Left ventricle myocardium inferior (tissue), 1 donor: ENCODE measurements around the gene RLIM. TPM values are rescaled to one million over a fixed set of nuclear protein-coding genes. Genes with fewer than 3 reads are reported as not detected.

Source experiments
- DNase-seq: peaks from one replicate; pipeline ENCODE4 v3.0.0-alpha.2; 2020
- H3K27ac ChIP-seq: fragments of 200-600 bp; replicated peaks from 2 replicates; pipeline ENCODE4 v1.8.0; 2021
- H3K27me3 ChIP-seq: fragments of 200-600 bp; 2 replicates; pipeline ENCODE4 v1.8.0; 2021; ENCODE audit warnings: low read depth
- H3K36me3 ChIP-seq: fragments of 200-600 bp; 2 replicates; pipeline ENCODE4 v1.8.0; 2021
- H3K4me1 ChIP-seq: fragments of 200-600 bp; 2 replicates; pipeline ENCODE4 v1.8.0; 2021
- H3K4me3 ChIP-seq: fragments of 200-600 bp; 2 replicates; pipeline ENCODE4 v1.8.0; 2021; ENCODE audit warnings: mild to moderate bottlenecking, moderate library complexity
- H3K9me3 ChIP-seq: fragments of 200-600 bp; replicated peaks from 2 replicates; pipeline ENCODE4 v1.8.0; 2021
- CTCF ChIP-seq: fragments of 200-600 bp; IDR thresholded peaks from 2 replicates; pipeline ENCODE4 v1.8.0; 2021; ENCODE audit warnings: antibody characterized with exemption, mild to moderate bottlenecking, borderline replicate concordance
- intact Hi-C: fragments of 100-400 bp; cut with micrococcal nuclease; formaldehyde crosslinking; loops from one replicate; pipeline ENCODE4 v1.11.0; 2022
- total RNA-seq: library from RNA; stranded (reverse); fragmentation: NEBNext Ultra II Directional; extraction: Animal tissue kit (Norgen Biotek cat#: 25700); gene quantifications from one replicate; pipeline ENCODE4 v1.2.1, GENCODE V29; 2021
- donor health status: DM: no; HTN: yes; CAD: no; lungs with severe emphysema.

Gene RLIM
- total RNA-seq, 1 donor from 2014 or later: 23.8 TPM

- TF ChIP-seq CTCF: no peak
- no peak for DNase-seq
- Histone ChIP-seq H3K4me3 (no peak overlapping the region), H3K36me3 (no peaks in the 10 kb centered on the region), H3K27ac (no peak overlapping the region), H3K27me3 (no peaks in the 10 kb centered on the region), H3K9me3 (no peaks in the 10 kb centered on the region), H3K4me1 (peaks cover 14% of the 10 kb centered on the region)
- intact Hi-C loops: no loop called here
Observed at GRCh38 chrX:74606799-74607198, 7.6 kb downstream of the RLIM start.

- Histone ChIP-seq H3K27me3 (no peaks in the 10 kb centered on the region), H3K4me3 (no peak overlapping the region), H3K9me3 (no peaks in the 10 kb centered on the region), H3K36me3 (no peaks in the 10 kb centered on the region), H3K27ac (no peak overlapping the region), H3K4me1 (peaks cover 13% of the 10 kb centered on the region)
- no peak for TF ChIP-seq CTCF
- no peak for DNase-seq
- intact Hi-C loops: no loop called here
Observed at GRCh38 chrX:74606342-74606741, 8.1 kb downstream of the RLIM start.

- no peak for TF ChIP-seq CTCF
- intact Hi-C loops: no loop called here
- Histone ChIP-seq H3K9me3 (no peaks in the 10 kb centered on the region), H3K27me3 (no peaks in the 10 kb centered on the region), H3K4me1 (peaks cover 35% of the 10 kb centered on the region), H3K36me3 (no peaks in the 10 kb centered on the region), H3K27ac (no peak overlapping the region), H3K4me3 (no peak overlapping the region)
- DNase-seq: no peak
Observed at GRCh38 chrX:74603040-74603439, 11.4 kb downstream of the RLIM start.

- no peak overlapping the region for H3K4me3 ChIP-seq
- no peak for TF ChIP-seq CTCF
- H3K27ac ChIP-seq: no peak overlapping the region
- H3K36me3 ChIP-seq: no peaks in the 10 kb centered on the region
- no peak for DNase-seq
- H3K4me1 ChIP-seq: peaks cover 35% of the 10 kb centered on the region
- H3K9me3 ChIP-seq: no peaks in the 10 kb centered on the region
- intact Hi-C loops: no loop called here
- H3K27me3 ChIP-seq: no peaks in the 10 kb centered on the region
Observed at GRCh38 chrX:74602142-74602541, 12.3 kb downstream of the RLIM start.

- H3K36me3 ChIP-seq: peaks cover 36% of the 10 kb centered on the region
- intact Hi-C loops: no loop called here
- H3K4me1 ChIP-seq: no peaks in the 10 kb centered on the region
- no peaks in the 10 kb centered on the region for H3K9me3 ChIP-seq
- H3K4me3 ChIP-seq: no peak overlapping the region
- no peaks in the 10 kb centered on the region for H3K27me3 ChIP-seq
- TF ChIP-seq CTCF: no peak
- H3K27ac ChIP-seq: no peak overlapping the region
- DNase-seq: no peak
Observed at GRCh38 chrX:74593593-74593992, 20.8 kb downstream of the RLIM start.

GRCh38 chrX:74585766-74586165, 28.7 kb downstream of the RLIM start:
- Histone ChIP-seq H3K27ac (no peak overlapping the region), H3K9me3 (no peaks in the 10 kb centered on the region), H3K4me3 (no peak overlapping the region), H3K4me1 (no peaks in the 10 kb centered on the region), H3K36me3 (no peaks in the 10 kb centered on the region), H3K27me3 (no peaks in the 10 kb centered on the region)
- TF ChIP-seq CTCF: no peak
- intact Hi-C loops: no loop called here
- no peak for DNase-seq
